Neural cell (in vitro differentiated cells): ENCODE data around the gene OTUB2. TPM values are rescaled to one million over a fixed set of nuclear protein-coding genes. Genes with fewer than 3 reads are reported as not detected.

ENCODE experiments used
- H2AFZ ChIP-seq: fragments of 200-600, 300-800 bp; sonication (generic), shearing (Covaris generic); 2 replicates; pipeline ENCODE4 v1.6.0; 2014; ENCODE audit warnings: low read depth, mild to moderate bottlenecking, antibody characterized with exemption, low read length, moderate library complexity
- H3F3A ChIP-seq: fragments of 200-600 bp; shearing (Covaris generic); 2 replicates; pipeline ENCODE4 v1.6.1; 2016; ENCODE audit warnings: mild to moderate bottlenecking, moderate library complexity, mixed read lengths, antibody characterized with exemption, low read length; ENCODE audit not compliant: insufficient read depth, poor library complexity, severe bottlenecking
- H3K27ac ChIP-seq: fragments of 200-600, 300-800 bp; sonication (generic), shearing (Covaris generic); 2 replicates; pipeline ENCODE4 v1.5.1; 2014; ENCODE audit warnings: mild to moderate bottlenecking, low read length, moderate library complexity
- H3K27me3 ChIP-seq: fragments of 300-800, 200-600 bp; sonication (generic), shearing (Covaris generic); 2 replicates; pipeline ENCODE4 v1.6.0; 2014; ENCODE audit warnings: mild to moderate bottlenecking, low read depth, low read length, moderate library complexity; ENCODE audit not compliant: insufficient read depth
- H3K36me3 ChIP-seq: fragments of 300-800, 200-600 bp; sonication (generic), shearing (Covaris generic); 2 replicates; pipeline ENCODE4 v1.5.1; 2014; ENCODE audit warnings: mild to moderate bottlenecking, antibody characterized with exemption, low read length, moderate library complexity; ENCODE audit not compliant: insufficient read depth
- H3K4me2 ChIP-seq: fragments of 300-800, 200-600 bp; sonication (generic), shearing (Covaris generic); 2 replicates; pipeline ENCODE4 v1.6.0; 2014; ENCODE audit warnings: mild to moderate bottlenecking, low read length
- H3K4me3 ChIP-seq: fragments of 300-800, 200-600 bp; sonication (generic), shearing (Covaris generic); 2 replicates; pipeline ENCODE4 v1.5.1; 2014; ENCODE audit warnings: mild to moderate bottlenecking, low read length, moderate library complexity
- H3K79me2 ChIP-seq: fragments of 200-600 bp; shearing (Covaris generic); replicated peaks from 2 replicates; pipeline ENCODE4 v1.6.0; 2014; ENCODE audit warnings: mild to moderate bottlenecking, low read length, moderate library complexity; ENCODE audit not compliant: insufficient read depth
- H3K9ac ChIP-seq: fragments of 300-800, 200-600 bp; sonication (generic), shearing (Covaris generic); 2 replicates; pipeline ENCODE4 v1.6.1; 2016; ENCODE audit warnings: mild to moderate bottlenecking, low read length, mixed read lengths
- H3K9me2 ChIP-seq: fragments of 200-600 bp; shearing (Covaris generic); 2 replicates; pipeline ENCODE4 v1.6.1; 2016; ENCODE audit warnings: mild to moderate bottlenecking, low read length, mixed read lengths; ENCODE audit not compliant: insufficient read depth
- H3K9me3 ChIP-seq: fragments of 200-600, 300-800 bp; sonication (generic), shearing (Covaris generic); 2 replicates; pipeline ENCODE4 v1.6.1; 2016; ENCODE audit warnings: mild to moderate bottlenecking, mixed run types, low read length, moderate library complexity, mixed read lengths
- H4K20me1 ChIP-seq: fragments of 200-600 bp; shearing (Covaris generic); 2 replicates; pipeline ENCODE4 v1.6.1; 2016; ENCODE audit warnings: mild to moderate bottlenecking, mixed run types; ENCODE audit not compliant: insufficient read depth
- CTCF ChIP-seq: fragments of 450-650 bp; IDR thresholded peaks from 2 replicates; pipeline ENCODE4 v1.5.1; 2014; ENCODE audit warnings: antibody characterized with exemption, mild to moderate bottlenecking, moderate library complexity; ENCODE audit not compliant: poor library complexity, severe bottlenecking
- EP300 ChIP-seq: fragments of 450-650 bp; conservative IDR thresholded peaks from 2 replicates; pipeline ENCODE4 v1.6.1; 2014; ENCODE audit warnings: antibody characterized with exemption, mild to moderate bottlenecking, moderate library complexity; ENCODE audit not compliant: poor library complexity, severe bottlenecking
- EZH2 ChIP-seq: fragments of 200-600, 300-800 bp; shearing (Covaris generic), sonication (generic); IDR thresholded peaks from 2 replicates; pipeline ENCODE4 v1.6.1; 2014; ENCODE audit warnings: antibody characterized with exemption, low read length, borderline replicate concordance, mild to moderate bottlenecking; ENCODE audit not compliant: insufficient read depth, poor library complexity, severe bottlenecking
- MXI1 ChIP-seq: fragments of 450-650 bp; conservative IDR thresholded peaks from 2 replicates; pipeline ENCODE4 v1.6.1; 2014; ENCODE audit warnings: antibody characterized with exemption, mild to moderate bottlenecking; ENCODE audit not compliant: poor library complexity, severe bottlenecking
- POLR2AphosphoS5 ChIP-seq: IDR thresholded peaks from 2 replicates; pipeline ENCODE4 v1.6.1; 2012
- RAD21 ChIP-seq: fragments of 450-650 bp; conservative IDR thresholded peaks from 2 replicates; pipeline ENCODE4 v1.6.1; 2014; ENCODE audit warnings: antibody characterized with exemption, mild to moderate bottlenecking, moderate library complexity
- REST ChIP-seq: IDR thresholded peaks from 2 replicates; pipeline ENCODE4 v1.6.1; 2012; ENCODE audit warnings: borderline replicate concordance
- SMC3 ChIP-seq: fragments of 450-650 bp; conservative IDR thresholded peaks from 2 replicates; pipeline ENCODE4 v1.6.1; 2014; ENCODE audit warnings: antibody characterized with exemption, mild to moderate bottlenecking, moderate library complexity; ENCODE audit not compliant: poor library complexity
- TAF1 ChIP-seq: IDR thresholded peaks from 2 replicates; pipeline ENCODE4 v1.6.1; 2012; ENCODE audit warnings: low read depth
- polyA plus RNA-seq: library from polyadenylated mRNA; depleted of rRNA; stranded (reverse); fragments of >200 nt; gene quantifications from 2 replicates; pipeline ENCODE4 v1.2.3, GENCODE V29; 2014

The OTUB2 gene
- polyA plus RNA-seq, 1 donor from 2014 or later = 2.5 TPM

- TF ChIP-seq POLR2AphosphoS5 (no peak), EP300 (no peak), SMC3 (no peak), EZH2 (no peak), RAD21 (no peak), CTCF (no peak), MXI1 (no peak), REST (no peak), TAF1 (no peak)
- H2AFZ ChIP-seq = no peak overlapping the region
Measured at GRCh38 chr14:93978735-93979134, 47.4 kb upstream of the OTUB2 start.

GRCh38 chr14:93980456-93981201, 45.5 kb upstream of the OTUB2 start:
- Histone ChIP-seq H3K4me3 (no peak overlapping the region), H3K4me2 (no peak overlapping the region), H4K20me1 (no peaks in the 10 kb centered on the region), H3K36me3 (no peaks in the 10 kb centered on the region), H3K79me2 (no peaks in the 10 kb centered on the region), H3F3A (no peaks in the 10 kb centered on the region), H3K9me3 (no peaks in the 10 kb centered on the region), H3K9ac (no peak overlapping the region), H3K27ac (no peak overlapping the region), H3K27me3 (no peaks in the 10 kb centered on the region), H3K9me2 (no peaks in the 10 kb centered on the region), H2AFZ (no peak overlapping the region)
- no peak for TF ChIP-seq EP300

More at GRCh38 chr14:93978735-93979134, 47.4 kb upstream of the OTUB2 start:
- Histone ChIP-seq H3K27ac (no peak overlapping the region), H3K79me2 (no peaks in the 10 kb centered on the region), H3K36me3 (no peaks in the 10 kb centered on the region), H3K9me2 (no peaks in the 10 kb centered on the region), H3K9ac (no peak overlapping the region), H3K9me3 (no peaks in the 10 kb centered on the region), H3K4me3 (no peak overlapping the region), H3K27me3 (no peaks in the 10 kb centered on the region), H3K4me2 (no peak overlapping the region), H4K20me1 (no peaks in the 10 kb centered on the region), H3F3A (no peaks in the 10 kb centered on the region)
